Measurements from ENCODE around the gene ATF1.

- TF ChIP-seq GATA2 (IDR thresholded peaks at IDR 0.05; ENCODE audit: low read depth, low read length), result no peak
- TF ChIP-seq GATA3 (IDR thresholded peaks at IDR 0.05; ENCODE audit: low read depth, low read length), result no peak
Observed at GRCh38 chr12:50841716-50842531, 78.0 kb downstream of the ATF1 start.
